GM23338 (cell line): Measurements from ENCODE around the gene PRDX6. TPM values are rescaled to one million over a fixed set of nuclear protein-coding genes. Genes with fewer than 3 reads are reported as not detected.

Source experiments
- ATAC-seq: fragments of 200-7000 bp; cut with Tn5 transposase; 3 replicates; pipeline ENCODE4 v1.9.1; 2020
- DNase-seq: peaks from one replicate; pipeline ENCODE4 v3.0.0-alpha.2; 2015; ENCODE audit warnings: low spot score
- H2AFZ ChIP-seq: fragments of 200-600 bp; sonication (generic); 2 replicates; pipeline ENCODE4 v1.8.0; 2016; ENCODE audit warnings: antibody characterized with exemption, mild to moderate bottlenecking, moderate library complexity
- H3F3A ChIP-seq: fragments of 200-600 bp; sonication (generic); replicated peaks from 2 replicates; pipeline ENCODE4 v1.8.0; 2017; ENCODE audit warnings: antibody characterized with exemption, mixed run types, low read depth
- H3K27ac ChIP-seq: fragments of 200-600 bp; sonication (generic); 2 replicates; pipeline ENCODE4 v1.6.1; 2016; ENCODE audit warnings: low read depth
- H3K27me3 ChIP-seq: fragments of 200-600 bp; sonication (generic); 2 replicates; pipeline ENCODE4 v1.8.0; 2016; ENCODE audit warnings: mild to moderate bottlenecking, mixed run types, moderate library complexity; ENCODE audit not compliant: insufficient read depth
- H3K36me3 ChIP-seq: fragments of 200-600 bp; sonication (generic); 2 replicates; pipeline ENCODE4 v1.8.0; 2016; ENCODE audit warnings: mild to moderate bottlenecking; ENCODE audit not compliant: insufficient read depth
- H3K4me1 ChIP-seq: fragments of 200-600 bp; sonication (generic); 2 replicates; pipeline ENCODE4 v1.8.0; 2016; ENCODE audit warnings: mild to moderate bottlenecking, moderate library complexity; ENCODE audit not compliant: insufficient read depth
- H3K4me2 ChIP-seq: fragments of 200-600 bp; sonication (generic); 2 replicates; pipeline ENCODE4 v1.7.1; 2017; ENCODE audit warnings: mixed run types
- H3K4me3 ChIP-seq: fragments of 200-600 bp; sonication (generic); 2 replicates; pipeline ENCODE4 v1.6.1; 2016; ENCODE audit warnings: mixed run types
- H3K79me2 ChIP-seq: fragments of 200-600 bp; sonication (generic); replicated peaks from 2 replicates; pipeline ENCODE4 v1.8.0; 2017; ENCODE audit warnings: mild to moderate bottlenecking; ENCODE audit not compliant: insufficient read depth
- H3K9me2 ChIP-seq: fragments of 200-600 bp; sonication (generic); 2 replicates; pipeline ENCODE4 v1.8.0; 2017; ENCODE audit not compliant: insufficient read depth
- H4K20me1 ChIP-seq: fragments of 200-600 bp; sonication (generic); replicated peaks from 2 replicates; pipeline ENCODE4 v1.8.0; 2017; ENCODE audit warnings: mild to moderate bottlenecking; ENCODE audit not compliant: insufficient read depth
- H3K27ac Mint-ChIP-seq: 2 replicates; pipeline ENCODE4 v1.8.0; 2020; ENCODE audit warnings: inconsistent platforms, mild to moderate bottlenecking, moderate library complexity, mixed read lengths
- H3K27me3 Mint-ChIP-seq: 3 replicates; pipeline ENCODE4 v1.8.0; 2022; ENCODE audit warnings: low read depth, mild to moderate bottlenecking, moderate library complexity, mixed read lengths, inconsistent platforms; ENCODE audit not compliant: insufficient read depth, poor library complexity
- H3K36me3 Mint-ChIP-seq: 3 replicates; pipeline ENCODE4 v1.8.0; 2021; ENCODE audit warnings: low read depth, mild to moderate bottlenecking, inconsistent platforms, moderate library complexity, mixed read lengths
- H3K4me1 Mint-ChIP-seq: 3 replicates; pipeline ENCODE4 v1.8.0; 2020; ENCODE audit warnings: mild to moderate bottlenecking, inconsistent platforms, mixed read lengths
- H3K4me3 Mint-ChIP-seq: 3 replicates; pipeline ENCODE4 v1.8.0; 2021; ENCODE audit warnings: moderate library complexity, mild to moderate bottlenecking, inconsistent platforms, mixed read lengths
- H3K9me3 Mint-ChIP-seq: 3 replicates; pipeline ENCODE4 v1.8.0; 2020; ENCODE audit warnings: moderate library complexity, mild to moderate bottlenecking, inconsistent platforms, mixed read lengths
- EZH2 ChIP-seq: fragments of 200-600 bp; sonication (generic); IDR thresholded peaks from one replicate; pipeline ENCODE4 v1.8.0; 2017; ENCODE audit warnings: antibody characterized with exemption, mild to moderate bottlenecking, low read depth; ENCODE audit not compliant: unreplicated experiment
- POLR2AphosphoS5 ChIP-seq: IDR thresholded peaks from 2 replicates; pipeline ENCODE4 v1.6.1; 2016; ENCODE audit warnings: antibody characterized with exemption, low read depth
- REST ChIP-seq: IDR thresholded peaks from one replicate; pipeline ENCODE4 v1.6.1; 2018; ENCODE audit warnings: antibody characterized with exemption; ENCODE audit not compliant: unreplicated experiment
- ZNF331 ChIP-seq: fragments of 250-450 bp; sonication (Bioruptor Pico); IDR thresholded peaks from 2 replicates; pipeline ENCODE4 v1.5.0; 2020; ENCODE audit warnings: low read depth, mild to moderate bottlenecking, moderate library complexity
- ZNF462 ChIP-seq: fragments of 250-450 bp; sonication (Bioruptor Pico); IDR thresholded peaks from 2 replicates; pipeline ENCODE4 v1.5.0; 2020; ENCODE audit warnings: mild to moderate bottlenecking, moderate library complexity
- polyA plus RNA-seq: library from polyadenylated mRNA; unstranded; fragments of >200 nt; fragmentation: Nextera tagmentation; extraction: Ambion mirVana; gene quantifications from 2 replicates; pipeline ENCODE4 v1.2.1, GENCODE V29; 2016
- total RNA-seq: library from RNA; depleted of rRNA; stranded (reverse); fragments of >200 nt; shearing (Covaris generic); gene quantifications from 2 replicates; pipeline ENCODE4 v1.2.3, GENCODE V29; 2014

PRDX6 gene
- total and polyA plus RNA-seq, 2 experiments from 2014 or later: 516 to 746 TPM

GRCh38 chr1:173436841-173437428, 40.2 kb upstream of the PRDX6 start (continued):
- TF ChIP-seq ZNF462: no peak

DNA sequence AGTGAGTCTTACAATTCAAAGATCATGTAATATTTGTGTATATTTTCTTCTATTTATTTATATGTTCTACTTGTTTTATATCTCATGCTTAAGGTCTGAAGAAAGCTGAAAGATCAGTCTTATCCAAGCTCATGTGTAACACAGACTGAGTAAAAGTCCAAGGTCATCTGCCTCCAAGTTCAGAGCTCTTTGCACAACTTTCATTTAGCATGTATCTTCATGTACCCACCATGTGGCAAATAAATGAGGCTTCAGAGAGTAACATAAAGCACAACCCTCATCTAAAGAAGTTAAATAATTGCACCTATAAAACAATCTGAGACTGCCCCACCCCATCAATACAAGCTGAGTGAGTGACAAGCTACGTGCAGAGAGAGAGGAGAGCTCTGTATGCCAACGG, 38.5 kb upstream of the PRDX6 start:
- no peak overlapping the region for H3K4me3 ChIP-seq
- no peak for TF ChIP-seq ZNF331 (CRISPR knock-in tag)
- TF ChIP-seq ZNF462: no peak
- no peak for TF ChIP-seq POLR2AphosphoS5
- TF ChIP-seq EZH2: no peak
- TF ChIP-seq REST: no peak

More for the DNA sequence above, 38.5 kb upstream of the PRDX6 start:
- H3K4me3 Mint-ChIP-seq: no peak overlapping the region
- no peak for ATAC-seq
- no peaks in the 10 kb centered on the region for H3K27me3 ChIP-seq
- peaks cover 5% of the 10 kb centered on the region for H3K79me2 ChIP-seq
- H2AFZ ChIP-seq: no peak overlapping the region
- H3K36me3 Mint-ChIP-seq: peaks cover 6% of the 10 kb centered on the region
- DNase-seq: no peak
- no peak overlapping the region for H3K4me2 ChIP-seq
- H3K27me3 Mint-ChIP-seq: peaks cover 2% of the 10 kb centered on the region
- H3K27ac ChIP-seq: no peak overlapping the region
- H3K36me3 ChIP-seq: no peaks in the 10 kb centered on the region
- H3K9me2 ChIP-seq: no peaks in the 10 kb centered on the region; the same call in 1 of the 2 replicates
- H3K9me3 Mint-ChIP-seq: no peaks in the 10 kb centered on the region
- no peak overlapping the region for H3K27ac Mint-ChIP-seq
- H4K20me1 ChIP-seq: no peaks in the 10 kb centered on the region
- peaks cover 13% of the 10 kb centered on the region for H3K4me1 ChIP-seq
- no peaks in the 10 kb centered on the region for H3F3A ChIP-seq
- H3K4me1 Mint-ChIP-seq: peaks cover 14% of the 10 kb centered on the region
